ENCODE data around the gene SLC25A47. TPM values are rescaled to one million over a fixed set of nuclear protein-coding genes. Genes with fewer than 3 reads are reported as not detected.

The SLC25A47 gene
- total and polyA plus RNA-seq, 2 donors (not counting 1 experiment from before 2014, with no cell fraction given) = under 0.01 TPM; not detected in 1

DNA sequence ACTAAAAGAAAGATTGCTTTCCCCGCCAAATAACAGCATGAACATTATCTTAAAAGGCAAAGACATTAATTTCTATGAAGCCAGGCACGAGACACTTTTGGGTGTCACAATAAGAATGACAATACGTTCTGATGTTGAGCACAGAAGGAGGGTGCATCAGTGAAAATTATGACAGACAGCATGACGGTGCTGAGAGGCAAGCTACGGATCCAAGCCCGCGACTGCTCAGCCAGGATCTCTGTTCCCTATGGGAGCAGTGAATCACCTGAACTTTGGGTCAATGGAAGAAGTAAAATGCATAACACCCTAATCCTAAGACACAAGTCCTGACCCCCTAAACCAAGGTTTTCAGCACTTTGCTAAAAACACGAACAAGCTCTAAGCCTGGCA lies 51.7 kb downstream of the SLC25A47 start:
- Histone ChIP-seq H4K20me1 (ENCODE audit: control insufficient read depth, extremely low read depth, insufficient read depth, low read length) (no peaks in the 10 kb centered on the region), H3K4me1 (ENCODE audit: control insufficient read depth, extremely low read depth, insufficient read depth, low read length) (peaks cover 7% of the 10 kb centered on the region), H3K9ac (ENCODE audit: insufficient read depth, low read length) (peak overlapping the region; percentile 69), H2AFZ (ENCODE audit: low read length) (no peak overlapping the region), H3K4me3 (replicated peaks in 1 of 4; ENCODE audit: control extremely low read depth in 1 of 4, insufficient read depth in 1 of 4, low read depth in 3 of 4, low read length in 4 of 4) (peak overlapping the region; percentile 59 to 95 (median 78)), H3K79me2 (ENCODE audit: control insufficient read depth, insufficient read depth, low read length) (peaks cover 15% of the 10 kb centered on the region), H3K36me3 (ENCODE audit: control insufficient read depth, insufficient read depth, low read length) (peaks cover 2% of the 10 kb centered on the region), H3K27me3 (ENCODE audit: control insufficient read depth, insufficient read depth, low read length) (no peaks in the 10 kb centered on the region), H3K9me3 (ENCODE audit: control insufficient read depth, insufficient read depth, low read depth, low read length) (no peaks in the 10 kb centered on the region), H3K27ac (ENCODE audit: insufficient read depth, low read length) (peak overlapping the region; percentile 99), H3K4me2 (ENCODE audit: extremely low read depth, insufficient read depth, low read length) (peak overlapping the region; percentile 94)
- no peak for DNase-seq (ENCODE audit: low read depth in 2 of 2)
- no peak for TF ChIP-seq CTCF (conservative IDR thresholded peaks at IDR 0.05 in 1 of 2, IDR thresholded peaks at IDR 0.05 in 1 of 2; ENCODE audit: low read depth in 1 of 2, low read length in 2 of 2)
- TF ChIP-seq EZH2 (IDR thresholded peaks at IDR 0.05; ENCODE audit: low read length, missing control alignments) = no peak

- peaks cover 15% of the 10 kb centered on the region for H3K79me2 ChIP-seq (ENCODE audit: control insufficient read depth, insufficient read depth, low read length)
- H4K20me1 ChIP-seq (ENCODE audit: control insufficient read depth, extremely low read depth, insufficient read depth, low read length) = no peaks in the 10 kb centered on the region
- peaks cover 7% of the 10 kb centered on the region for H3K4me1 ChIP-seq (ENCODE audit: control insufficient read depth, extremely low read depth, insufficient read depth, low read length)
- H2AFZ ChIP-seq (ENCODE audit: low read length) = peak overlapping the region; percentile 14
- peak overlapping the region; percentile 94 for H3K4me2 ChIP-seq (ENCODE audit: extremely low read depth, insufficient read depth, low read length)
- DNase-seq (ENCODE audit: low read depth in 2 of 2) = peak; percentile 97 to 99
- peak overlapping the region; percentile 91 for H3K9ac ChIP-seq (ENCODE audit: insufficient read depth, low read length)
- no peaks in the 10 kb centered on the region for H3K27me3 ChIP-seq (ENCODE audit: control insufficient read depth, insufficient read depth, low read length)
- peak overlapping the region; percentile 99 for H3K27ac ChIP-seq (ENCODE audit: insufficient read depth, low read length)
- TF ChIP-seq CTCF (conservative IDR thresholded peaks at IDR 0.05 in 1 of 2, IDR thresholded peaks at IDR 0.05 in 1 of 2; ENCODE audit: low read depth in 1 of 2, low read length in 2 of 2) (no peak), EZH2 (IDR thresholded peaks at IDR 0.05; ENCODE audit: low read length, missing control alignments) (no peak)
- peak overlapping the region; percentile 59 to 95 (median 78) for H3K4me3 ChIP-seq (replicated peaks in 1 of 4; ENCODE audit: control extremely low read depth in 1 of 4, insufficient read depth in 1 of 4, low read depth in 3 of 4, low read length in 4 of 4)
- H3K9me3 ChIP-seq (ENCODE audit: control insufficient read depth, insufficient read depth, low read depth, low read length) = no peaks in the 10 kb centered on the region
- no peaks in the 10 kb centered on the region for H3K36me3 ChIP-seq (ENCODE audit: control insufficient read depth, insufficient read depth, low read length)
These were observed 52.3 kb downstream of the SLC25A47 start for GRCh38 chr14:100375266-100375962.

DNA sequence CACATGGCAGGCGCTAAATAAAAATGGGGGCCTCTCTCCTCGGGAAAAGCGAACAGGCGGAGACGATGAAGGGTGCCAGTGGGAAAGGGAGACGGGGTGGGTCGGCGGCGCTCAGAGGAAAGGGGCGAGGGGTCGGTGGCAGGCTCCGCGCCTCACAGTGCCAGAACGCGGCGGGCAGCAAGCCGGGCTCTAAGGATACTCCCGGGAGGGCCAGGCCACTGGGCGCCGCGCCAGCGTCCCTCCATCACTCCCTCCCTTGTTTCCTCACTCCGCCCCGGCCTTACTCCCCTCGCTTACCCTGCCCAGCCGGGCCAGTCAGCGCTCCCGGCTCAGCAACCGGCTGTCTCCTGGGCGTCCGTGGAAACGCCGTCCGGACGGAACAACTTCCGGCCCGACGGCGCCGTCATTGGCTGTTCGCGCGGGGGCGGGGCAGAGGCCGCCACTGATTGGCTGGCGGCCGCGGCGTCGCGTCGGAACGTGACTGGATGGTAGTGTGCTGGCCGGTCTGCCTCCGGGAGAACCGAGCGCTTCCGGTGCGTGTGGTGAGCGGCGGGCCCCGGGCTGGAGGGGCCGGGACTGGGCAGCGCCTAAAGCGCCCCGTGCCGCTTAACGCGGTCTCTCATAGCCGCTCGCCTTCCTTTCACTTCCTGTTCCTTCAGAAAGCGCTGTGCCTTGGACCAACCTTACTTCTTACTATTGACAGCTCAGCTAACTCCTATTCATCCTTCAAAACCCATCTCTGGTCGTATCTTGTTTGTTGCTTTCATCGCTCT lies 53.0 kb downstream of the SLC25A47 start, which contains the start of gene WDR25:
WDR25 (plus strand) TSS at position 523 of the 773 bp plus-strand sequence.
- Histone ChIP-seq H3K27me3 (ENCODE audit: control insufficient read depth, insufficient read depth, low read length) (no peaks in the 10 kb centered on the region), H3K4me2 (ENCODE audit: extremely low read depth, insufficient read depth, low read length) (peak within 1 kb of the TSS; percentile 94), H2AFZ (ENCODE audit: low read length) (peak within 1 kb of the TSS; percentile 16), H3K79me2 (ENCODE audit: control insufficient read depth, insufficient read depth, low read length) (peaks cover 15% of the 10 kb centered on the region), H3K36me3 (ENCODE audit: control insufficient read depth, insufficient read depth, low read length) (no peaks in the 10 kb centered on the region), H3K4me3 (replicated peaks in 1 of 4; ENCODE audit: control extremely low read depth in 1 of 4, insufficient read depth in 1 of 4, low read depth in 3 of 4, low read length in 4 of 4) (peak within 1 kb of the TSS; percentile 59 to 97 (median 80)), H4K20me1 (ENCODE audit: control insufficient read depth, extremely low read depth, insufficient read depth, low read length) (no peaks in the 10 kb centered on the region), H3K27ac (ENCODE audit: insufficient read depth, low read length) (peak within 1 kb of the TSS; percentile 99), H3K9me3 (ENCODE audit: control insufficient read depth, insufficient read depth, low read depth, low read length) (no peaks in the 10 kb centered on the region), H3K4me1 (ENCODE audit: control insufficient read depth, extremely low read depth, insufficient read depth, low read length) (peaks cover 7% of the 10 kb centered on the region), H3K9ac (ENCODE audit: insufficient read depth, low read length) (peak within 1 kb of the TSS; percentile 91)
- DNase-seq (ENCODE audit: low read depth in 2 of 2) = peak; percentile 95 to 96
- TF ChIP-seq CTCF (conservative IDR thresholded peaks at IDR 0.05 in 1 of 2, IDR thresholded peaks at IDR 0.05 in 1 of 2; ENCODE audit: low read depth in 1 of 2, low read length in 2 of 2) (no peak), EZH2 (IDR thresholded peaks at IDR 0.05; ENCODE audit: low read length, missing control alignments) (no peak)
